ENCODE results near the gene ACVR1.
"Not testable (repeated sequence)": the region's sequence is repeated elsewhere in the genome, so short reads cannot be mapped to it uniquely, and the experiment has no call there.

ACVR1 gene

DNA sequence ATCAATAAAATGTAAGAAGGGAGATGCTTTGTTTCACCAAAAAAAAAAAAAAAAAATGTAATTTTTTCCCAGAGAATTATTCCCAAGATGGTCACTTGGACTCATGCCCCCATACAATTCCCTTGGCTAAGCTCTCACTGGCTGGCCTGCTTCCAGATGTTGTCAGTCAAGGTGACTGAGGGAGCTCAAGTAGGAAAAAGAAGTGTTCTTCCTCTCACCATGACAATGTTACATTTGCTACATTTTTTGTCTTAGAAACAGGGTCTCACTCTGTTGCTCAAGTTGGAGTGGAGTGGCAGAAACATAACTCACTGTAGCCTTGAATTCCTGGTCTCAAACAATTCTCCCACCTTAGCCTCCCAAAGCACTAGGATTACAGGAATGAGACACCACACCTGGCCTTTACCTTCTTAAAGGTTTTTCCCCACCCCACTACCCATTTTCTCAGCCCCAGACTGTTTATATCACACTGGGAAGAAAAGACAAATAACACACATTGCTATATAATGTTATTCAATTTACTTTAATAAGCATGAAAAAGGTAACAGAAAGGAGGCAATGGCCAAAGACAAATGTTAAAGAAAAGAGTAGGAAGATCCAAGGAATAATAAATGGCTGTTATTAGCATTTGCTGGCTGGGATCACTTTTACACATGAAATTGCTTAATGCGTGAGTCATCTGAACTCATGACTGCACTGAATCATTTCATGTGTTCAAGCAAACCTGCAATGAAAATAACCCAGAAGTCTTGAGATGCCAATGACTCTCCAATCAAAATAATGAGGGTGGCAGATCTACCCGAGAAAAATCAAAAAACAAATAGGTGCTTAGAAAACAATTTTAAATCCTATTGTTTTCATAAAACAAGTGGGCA is 45.2 kb downstream of the ACVR1 start:
- in situ Hi-C loops (cut with MboI; ENCODE audit: low sequenced_read_pairs): no loop called here

DNA sequence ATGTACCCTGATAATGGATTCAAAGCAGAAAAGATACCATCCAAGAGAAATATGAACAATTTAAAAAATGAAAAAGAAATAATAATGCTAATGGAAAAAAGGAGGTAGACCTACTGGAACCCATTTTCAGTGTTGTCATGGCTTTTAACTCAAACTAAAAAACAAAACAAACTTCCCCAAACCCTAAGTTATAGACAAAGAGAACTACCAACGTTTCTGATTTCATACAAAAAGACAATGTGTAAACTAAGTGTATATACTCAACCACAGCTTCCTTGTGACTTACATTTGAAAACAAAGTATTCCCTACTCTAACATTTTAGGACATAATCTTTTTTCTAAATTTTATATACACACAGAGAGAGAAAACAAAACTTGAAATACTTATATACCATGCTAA is 45.9 kb downstream of the ACVR1 start:
- in situ Hi-C loops (cut with MboI; ENCODE audit: low sequenced_read_pairs): no loop called here

DNA sequence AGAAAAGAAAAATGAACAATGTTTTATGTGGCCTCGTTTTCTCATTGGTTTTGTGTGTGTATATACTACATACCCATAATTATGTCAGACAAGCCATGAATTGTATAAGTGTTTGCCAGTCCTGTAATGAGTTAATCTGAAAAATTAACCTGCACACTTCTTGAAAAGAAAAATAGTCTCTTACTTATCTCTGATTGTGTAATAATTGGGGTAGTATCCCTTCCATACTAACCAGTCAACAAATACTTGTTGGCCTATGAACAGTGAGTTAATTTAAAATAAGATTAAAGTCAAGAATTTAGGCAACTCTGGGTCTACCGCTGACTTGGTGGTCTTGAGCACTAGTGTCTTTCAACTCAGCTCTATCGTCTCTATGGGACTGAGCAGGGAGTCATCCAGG is 48.8 kb downstream of the ACVR1 start:
- in situ Hi-C loops (cut with MboI; ENCODE audit: low sequenced_read_pairs): no loop called here

DNA sequence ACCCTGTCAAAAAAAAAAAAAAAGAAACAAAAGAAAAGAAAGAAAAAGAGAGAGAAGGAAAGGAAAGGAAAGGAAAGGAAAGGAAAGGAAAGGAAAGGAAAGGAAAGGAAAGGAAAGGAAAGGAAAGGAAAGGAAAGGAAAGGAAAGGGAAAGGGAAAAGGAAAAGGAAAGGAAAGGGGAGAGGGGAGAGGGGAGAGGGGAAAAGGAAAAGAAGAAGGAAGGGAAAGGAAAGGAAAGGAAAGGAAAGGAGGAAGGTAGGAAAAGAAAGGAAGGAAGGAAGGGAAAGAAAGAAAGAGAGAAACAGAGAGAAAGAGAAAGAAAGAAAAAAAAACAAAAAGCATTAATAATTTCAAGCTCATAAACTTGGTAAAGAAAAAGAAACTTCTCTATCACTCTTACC is 49.5 kb downstream of the ACVR1 start:
- in situ Hi-C loops (cut with MboI; ENCODE audit: low sequenced_read_pairs): not testable (repeated sequence)

DNA sequence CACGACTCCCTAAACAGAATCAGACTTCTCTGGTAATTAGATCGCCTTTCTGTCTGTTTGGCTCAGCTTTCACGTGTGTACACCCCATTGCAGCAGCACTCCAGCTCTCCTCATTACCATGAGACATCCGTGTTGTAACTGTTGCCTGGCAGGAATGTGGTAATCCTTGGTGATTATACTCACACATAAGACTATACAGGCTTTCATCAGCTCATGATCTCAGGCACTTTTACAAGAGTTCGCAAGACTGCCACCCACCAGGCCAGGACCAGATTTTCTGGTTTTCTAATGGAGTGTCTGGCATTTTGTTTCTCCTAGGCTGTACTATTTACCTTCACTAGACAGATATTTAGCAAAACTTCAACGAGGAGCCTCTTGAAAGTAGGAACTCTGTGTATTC is 50.2 kb downstream of the ACVR1 start:
- in situ Hi-C loops (cut with MboI; ENCODE audit: low sequenced_read_pairs): no loop called here

DNA sequence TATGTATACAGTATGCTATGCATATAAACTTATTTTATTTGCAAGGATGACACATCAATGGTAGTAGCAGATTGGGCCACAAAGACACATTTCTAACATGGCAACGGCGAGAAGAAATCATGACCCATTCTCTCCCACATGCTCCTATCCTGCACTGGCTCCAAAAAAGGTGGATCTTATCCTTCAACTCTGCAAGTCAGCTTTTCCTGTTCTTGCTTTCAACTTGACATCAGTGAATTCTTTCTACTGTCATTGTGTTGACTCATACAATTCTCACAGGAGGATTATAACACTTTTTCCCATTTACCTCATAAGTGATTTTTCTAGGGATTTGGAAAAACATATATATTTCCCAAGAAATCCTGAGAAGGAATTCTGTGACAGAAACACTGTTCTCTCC is 53.1 kb downstream of the ACVR1 start:
- in situ Hi-C loops (cut with MboI; ENCODE audit: low sequenced_read_pairs): no loop called here

DNA sequence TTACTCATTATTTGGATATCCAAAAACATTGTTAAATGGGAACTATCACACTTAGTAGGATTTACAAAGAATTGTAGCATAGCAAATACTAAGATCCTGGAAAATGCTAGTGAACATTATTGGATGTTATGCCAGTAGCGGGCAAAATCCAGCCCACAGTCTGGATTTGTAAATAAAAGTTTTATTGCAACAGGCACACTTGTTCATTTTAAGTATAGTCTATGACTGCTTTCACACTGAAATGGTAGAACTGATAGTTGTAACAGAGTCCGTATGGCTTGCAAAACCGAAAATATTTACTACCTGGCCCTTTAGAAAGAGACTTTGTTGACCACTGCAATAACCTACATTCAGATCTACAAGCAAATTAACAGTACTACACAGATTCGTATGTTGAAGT is 53.6 kb downstream of the ACVR1 start:
- in situ Hi-C loops (cut with MboI; ENCODE audit: low sequenced_read_pairs): no loop called here

DNA sequence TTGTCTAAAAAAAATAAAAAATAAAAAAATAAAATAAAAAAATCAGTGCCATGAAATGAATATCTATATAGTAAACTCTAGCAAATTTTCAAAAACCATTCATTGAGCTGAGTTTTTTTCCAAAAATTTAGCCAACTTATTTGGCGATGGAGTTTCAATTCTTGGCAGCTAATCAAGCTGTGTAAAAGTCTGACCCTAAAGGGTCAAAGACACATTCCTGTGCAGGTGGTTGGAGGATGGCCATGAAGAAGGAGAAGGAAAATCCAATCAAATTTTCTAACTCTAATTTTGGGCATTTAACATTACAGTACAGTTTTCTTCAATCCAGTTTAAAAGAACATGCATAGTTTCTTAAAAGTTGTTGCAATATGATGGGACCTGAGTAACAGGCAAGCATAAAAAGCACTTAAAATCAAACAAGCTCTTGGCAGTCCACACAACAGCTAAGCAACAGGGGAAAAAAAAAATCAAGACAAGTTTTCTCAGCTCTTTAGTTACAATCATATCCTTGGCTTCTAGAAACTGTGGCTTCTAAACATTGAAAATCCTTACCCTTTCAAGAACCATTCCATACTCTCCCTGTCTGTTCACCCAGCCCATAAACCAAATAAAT is 54.5 kb downstream of the ACVR1 start:
- in situ Hi-C loops (cut with MboI; ENCODE audit: low sequenced_read_pairs): no loop called here

DNA sequence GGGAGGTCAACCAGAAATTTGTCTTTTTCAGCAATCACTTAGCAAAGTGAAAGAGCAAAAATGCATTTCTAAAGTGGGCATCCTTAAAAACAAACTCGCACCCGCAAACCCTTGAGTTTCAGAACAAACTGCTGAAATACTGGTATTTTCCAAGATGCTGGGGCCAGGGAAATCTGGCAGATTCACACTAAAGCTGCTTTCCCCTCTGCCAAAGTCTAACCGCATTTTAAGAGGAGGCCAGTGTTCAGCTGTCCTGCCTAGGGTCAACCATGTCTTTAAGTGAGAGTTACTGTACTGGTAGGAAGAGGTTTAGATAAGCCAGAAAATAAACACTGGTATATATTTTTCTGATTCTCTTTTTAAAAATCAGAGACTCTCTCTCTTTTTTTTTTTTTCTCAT is 55.9 kb downstream of the ACVR1 start:
- in situ Hi-C loops (cut with MboI; ENCODE audit: low sequenced_read_pairs): no loop called here

DNA sequence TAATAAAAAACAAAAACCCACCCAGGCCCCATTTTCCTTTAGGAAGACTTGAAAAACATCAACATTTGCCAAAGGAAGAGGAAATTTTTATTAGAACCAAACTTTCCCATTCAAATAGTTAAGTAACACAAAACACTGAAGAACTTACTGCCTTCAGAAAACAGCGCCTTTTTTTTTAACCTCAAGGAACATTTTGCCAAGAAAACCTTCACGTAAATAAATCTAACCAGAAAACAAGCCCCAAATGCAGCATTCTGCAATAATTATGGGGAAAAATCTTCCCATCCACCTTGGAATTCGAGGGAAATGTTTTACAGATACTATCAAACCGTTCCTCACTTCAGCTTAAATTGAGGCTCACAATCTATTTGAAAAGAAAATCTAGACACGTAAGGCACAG is 56.4 kb downstream of the ACVR1 start:
- in situ Hi-C loops (cut with MboI; ENCODE audit: low sequenced_read_pairs): no loop called here

DNA sequence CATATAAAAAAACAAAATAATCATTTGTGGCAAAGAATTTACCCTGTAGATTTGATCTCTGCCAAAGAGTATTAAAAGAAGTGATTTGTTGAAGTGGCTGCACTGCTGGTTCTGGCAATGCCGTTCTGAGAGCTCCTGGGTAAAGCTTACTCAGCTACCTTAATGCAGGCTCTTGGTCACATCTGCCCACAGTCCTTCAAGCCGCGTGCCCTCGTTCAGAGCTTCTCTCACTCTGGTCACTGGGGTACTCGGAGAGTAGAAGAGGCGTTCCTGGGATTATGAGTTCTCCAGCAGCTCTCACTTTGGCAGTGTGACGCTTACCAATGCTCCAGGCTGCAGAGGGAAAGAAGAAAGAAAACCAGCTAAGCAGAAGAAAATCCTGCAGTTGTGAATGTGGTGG is 57.9 kb downstream of the ACVR1 start:
- in situ Hi-C loops (cut with MboI; ENCODE audit: low sequenced_read_pairs): no loop called here

DNA sequence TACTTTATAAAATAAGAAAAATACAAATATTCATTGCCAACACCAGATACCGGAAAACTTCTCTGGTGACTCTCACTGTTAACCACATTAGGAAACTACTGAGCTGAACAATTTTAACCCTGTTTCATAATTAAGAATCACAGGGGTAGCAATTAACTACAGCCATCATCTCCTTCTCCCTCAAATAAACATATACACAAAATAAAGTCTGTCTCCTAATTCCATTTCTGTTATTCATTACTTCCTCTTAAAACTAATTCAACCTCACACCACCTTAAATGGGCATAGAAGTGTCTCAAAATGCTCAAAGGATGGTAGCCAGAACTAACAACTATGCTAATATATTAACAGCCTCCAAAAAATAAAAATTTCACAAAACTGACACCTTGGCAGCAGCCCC is 60.7 kb downstream of the ACVR1 start:
- in situ Hi-C loops (cut with MboI; ENCODE audit: low sequenced_read_pairs): no loop called here

DNA sequence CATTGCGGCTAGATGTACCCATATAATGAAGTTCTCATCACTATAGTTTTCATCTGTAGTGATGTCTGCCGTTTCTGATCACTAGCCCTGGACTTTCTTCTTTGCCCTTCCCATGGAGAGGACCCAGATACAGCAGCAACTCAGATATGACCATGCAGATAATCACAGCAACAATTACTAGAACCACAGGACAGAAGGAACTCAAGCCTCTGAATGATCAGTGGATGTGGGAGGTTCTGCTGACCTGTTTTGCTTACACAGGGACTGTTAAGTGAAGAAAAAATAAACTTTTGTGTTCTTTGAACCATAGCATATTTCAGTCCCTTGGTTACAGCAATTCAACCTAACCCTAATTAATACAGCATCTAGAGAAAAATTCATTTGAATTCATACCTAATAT is 62.7 kb downstream of the ACVR1 start:
- in situ Hi-C loops (cut with MboI; ENCODE audit: low sequenced_read_pairs): no loop called here

DNA sequence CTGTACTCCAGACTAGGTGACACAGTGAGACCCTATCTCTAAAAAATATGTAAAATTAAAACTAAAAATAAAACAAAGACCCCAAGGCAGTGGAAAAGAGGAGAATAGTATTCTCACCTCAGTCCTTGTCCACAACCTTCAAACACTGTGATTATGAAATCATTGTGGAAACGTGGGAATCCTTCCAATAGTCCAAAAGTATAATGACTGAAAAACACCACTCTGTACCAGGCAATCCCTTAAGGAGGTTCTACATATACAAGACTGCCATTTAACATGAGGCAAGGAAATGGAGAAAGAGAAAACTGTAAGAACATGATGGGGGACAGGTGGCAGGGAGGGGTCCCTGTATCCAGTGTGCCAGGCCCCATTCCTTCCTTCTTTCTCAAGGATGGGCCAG is 66.1 kb downstream of the ACVR1 start:
- in situ Hi-C loops (cut with MboI; ENCODE audit: low sequenced_read_pairs): no loop called here

DNA sequence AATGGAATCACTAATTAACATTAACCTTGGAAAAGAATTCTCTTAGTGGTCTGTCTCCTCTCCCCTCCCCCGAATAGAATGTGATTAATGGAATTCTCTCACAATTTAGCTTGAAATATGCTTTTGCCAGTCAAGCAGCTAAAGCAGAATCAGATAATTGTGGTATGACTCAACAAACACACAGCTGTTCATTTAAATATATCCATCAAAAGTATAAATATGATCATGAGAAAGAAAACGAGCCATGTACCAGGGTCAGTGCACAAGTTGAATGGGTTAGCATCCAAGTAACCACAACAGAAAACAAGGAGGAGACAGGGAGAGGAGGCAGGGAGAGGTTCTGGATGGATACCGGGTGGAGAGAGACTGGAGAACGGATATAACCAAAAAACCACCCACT is 66.9 kb downstream of the ACVR1 start:
- in situ Hi-C loops (cut with MboI; ENCODE audit: low sequenced_read_pairs): no loop called here

DNA sequence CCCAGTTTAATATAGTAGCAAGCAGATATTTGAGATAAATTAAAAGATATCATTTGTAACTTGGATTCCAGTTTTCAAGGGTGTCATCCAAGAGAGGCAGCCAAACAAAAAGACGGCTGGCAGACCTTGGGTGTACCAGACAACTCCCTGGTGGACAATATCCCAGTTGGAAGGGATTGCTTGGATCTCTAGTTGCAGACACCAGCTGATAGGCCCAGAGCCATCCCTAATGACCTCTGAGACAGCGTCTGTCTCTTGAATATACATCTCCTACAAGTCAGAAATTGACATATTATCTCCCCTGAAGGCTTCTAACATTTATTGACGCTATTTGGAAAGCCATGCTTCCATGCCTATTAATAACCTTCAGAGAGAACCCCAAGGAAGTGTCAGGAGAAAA is 67.7 kb downstream of the ACVR1 start:
- in situ Hi-C loops (cut with MboI; ENCODE audit: low sequenced_read_pairs): no loop called here

DNA sequence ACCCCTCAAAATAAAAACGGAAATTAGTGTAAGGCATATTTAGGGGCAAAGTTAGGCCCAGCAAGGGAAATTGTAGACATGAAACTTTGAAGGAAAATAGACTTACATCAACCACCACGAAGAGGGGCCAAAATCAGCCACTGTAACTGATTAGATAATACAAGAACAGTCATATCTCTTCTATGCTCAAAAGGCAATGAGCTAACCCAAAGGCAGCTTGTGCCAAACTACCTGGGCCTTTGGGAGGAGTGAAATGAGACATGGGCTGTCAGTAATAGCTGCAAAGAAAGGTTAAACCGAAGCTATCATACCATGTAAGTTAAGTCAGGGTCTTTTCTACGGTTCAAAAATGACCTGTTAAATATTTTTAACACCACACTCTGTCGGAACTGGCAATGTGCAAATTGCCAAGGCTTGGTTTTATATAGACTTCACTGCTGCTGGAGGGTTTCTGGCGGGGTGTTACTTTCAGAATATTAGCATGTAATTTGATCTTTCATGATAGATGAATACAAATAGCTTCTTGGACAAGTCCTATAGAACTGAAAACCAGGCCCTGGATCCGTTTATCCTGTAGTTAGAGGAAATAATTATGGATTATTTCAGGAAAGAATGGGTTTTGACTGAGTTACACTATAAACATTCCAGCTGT is 69.6 kb downstream of the ACVR1 start:
- in situ Hi-C loops (cut with MboI; ENCODE audit: low sequenced_read_pairs): no loop called here

DNA sequence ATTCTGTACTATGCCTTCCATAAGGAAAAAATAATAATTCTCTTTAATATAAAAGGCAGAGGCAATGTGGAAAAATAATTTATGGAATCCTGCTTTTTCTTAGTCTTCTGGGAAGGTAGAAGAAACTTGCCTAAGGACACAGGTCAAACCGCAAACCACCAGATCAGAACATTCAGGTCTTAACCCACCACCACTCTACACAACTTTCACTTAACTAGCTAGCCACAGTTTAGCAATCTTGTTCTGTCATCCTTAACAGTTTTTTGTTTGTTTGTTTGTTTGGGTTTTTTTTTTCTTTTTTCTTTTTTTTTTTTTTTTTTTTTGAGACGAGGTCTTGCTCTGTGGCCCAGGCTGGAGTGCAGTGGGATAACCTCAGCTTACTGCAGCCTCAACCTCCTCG is 70.6 kb downstream of the ACVR1 start:
- in situ Hi-C loops (cut with MboI; ENCODE audit: low sequenced_read_pairs): no loop called here

DNA sequence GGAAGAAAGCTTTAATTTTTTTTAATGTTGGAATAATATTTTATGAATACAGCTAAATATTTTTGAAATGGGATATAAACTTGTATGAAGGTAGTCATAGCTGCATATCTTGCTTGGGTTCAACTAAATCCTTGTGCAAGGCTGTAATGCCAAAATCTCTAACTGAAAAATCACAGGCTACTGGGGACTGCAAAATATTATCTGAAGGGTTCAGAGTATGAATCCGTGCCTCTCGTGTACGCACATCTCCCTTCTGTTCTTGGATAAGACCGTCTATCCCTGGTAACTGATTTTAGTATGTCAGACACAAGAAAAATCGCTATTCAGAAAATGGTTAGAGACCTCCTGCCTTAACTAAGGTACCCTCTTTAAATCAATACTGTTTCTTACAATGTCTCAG is 71.8 kb downstream of the ACVR1 start:
- in situ Hi-C loops (cut with MboI; ENCODE audit: low sequenced_read_pairs): no loop called here

DNA sequence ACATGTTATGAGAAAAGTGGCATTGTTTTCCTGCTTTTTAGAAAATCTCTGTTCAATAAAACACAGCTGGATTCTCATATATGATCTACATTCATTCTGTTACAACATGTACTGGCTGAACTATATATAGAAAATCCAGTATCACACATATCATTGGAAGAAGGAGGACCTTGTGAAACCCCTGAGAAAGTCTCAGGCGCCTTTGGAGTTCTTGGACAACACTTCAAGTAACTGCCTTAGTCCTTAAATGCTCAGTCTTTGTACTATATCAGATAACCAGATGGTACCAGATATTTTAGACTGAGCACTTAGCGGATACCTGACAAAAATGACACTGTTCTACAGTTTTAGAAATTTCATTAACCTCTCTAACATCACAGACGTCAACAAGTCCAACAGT is 72.2 kb downstream of the ACVR1 start:
- in situ Hi-C loops (cut with MboI; ENCODE audit: low sequenced_read_pairs): no loop called here

DNA sequence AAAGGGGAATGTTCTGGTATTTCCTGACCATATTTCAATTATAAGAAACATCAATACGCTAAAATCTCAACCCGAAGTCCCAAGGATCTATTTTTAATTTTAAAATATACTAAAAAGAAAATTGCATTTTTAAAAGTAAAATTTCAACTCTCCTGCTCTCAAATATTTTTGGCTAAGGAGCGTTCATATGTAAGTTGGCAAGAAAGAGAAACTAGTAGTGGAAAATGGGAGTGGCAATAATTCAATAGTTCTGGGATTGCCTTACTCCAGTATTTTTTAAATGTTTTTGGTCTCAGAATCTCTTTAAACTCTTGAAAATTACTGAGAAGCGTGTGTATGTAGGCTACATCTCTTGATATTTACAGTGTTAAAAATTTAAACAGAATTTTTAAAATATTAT is 72.7 kb downstream of the ACVR1 start:
- in situ Hi-C loops (cut with MboI; ENCODE audit: low sequenced_read_pairs): no loop called here

DNA sequence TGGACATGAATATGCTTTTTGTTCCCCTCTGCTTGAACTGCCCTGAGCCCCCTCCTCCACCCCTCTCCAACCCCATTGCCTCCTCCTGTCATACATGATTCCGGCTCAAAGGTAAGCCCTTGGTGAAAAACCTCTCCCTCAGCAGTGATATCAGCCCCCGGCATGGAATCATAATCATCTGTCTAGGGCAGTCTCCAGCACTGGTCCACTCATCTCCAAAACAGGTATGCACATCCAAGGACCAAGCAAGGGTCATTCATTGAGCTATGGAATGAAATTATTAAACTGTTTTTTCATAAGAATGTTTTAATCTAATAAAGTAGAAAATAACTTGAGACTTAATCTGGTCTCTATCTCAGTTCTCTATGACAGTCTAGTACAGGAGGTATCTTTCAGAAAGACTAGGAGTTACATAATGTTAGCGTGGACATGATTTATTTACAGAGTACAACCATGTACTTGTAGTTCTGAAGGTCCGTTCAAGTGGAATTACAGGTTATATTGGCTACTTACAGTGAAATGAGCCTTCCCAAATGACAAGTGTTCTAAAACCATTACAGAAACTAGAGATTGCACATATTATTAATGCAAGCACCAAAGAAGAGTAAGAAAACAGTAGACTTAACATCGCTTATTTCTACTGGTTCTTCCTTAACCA is 75.2 kb downstream of the ACVR1 start:
- in situ Hi-C loops (cut with MboI; ENCODE audit: low sequenced_read_pairs): no loop called here
